Measurements from ENCODE around the gene APLF. TPM values are rescaled to one million over a fixed set of nuclear protein-coding genes. Genes with fewer than 3 reads are reported as not detected.
"Not testable (repeated sequence)": the region's sequence is repeated elsewhere in the genome, so short reads cannot be mapped to it uniquely, and the experiment has no call there.

APLF gene
- total and polyA plus RNA-seq, 2 of the 8 experiments (the other 6 are each of a cell fraction or from before 2014, with no cell fraction given): 4.4 to 7.3 TPM

GRCh38 chr2:68441994-68442322, 25.4 kb upstream of the APLF start (continued):
- TF ChIP-seq SP4 (IDR thresholded peaks at IDR 0.05; ENCODE audit: low read length): no peak
- TF ChIP-seq FOSL1 (IDR thresholded peaks at IDR 0.05; ENCODE audit: insufficient read depth, low read depth, low read length): no peak
- no peak for TF ChIP-seq RAD21 (IDR thresholded peaks at IDR 0.05 in 1 of 2, conservative IDR thresholded peaks at IDR 0.05 in 1 of 2; ENCODE audit: low read depth in 2 of 2, low read length in 2 of 2)
- no peak for TF ChIP-seq RXRA (IDR thresholded peaks at IDR 0.05; ENCODE audit: insufficient read depth, low read depth, low read length)

- H3K4me1 ChIP-seq (replicated peaks in 1 of 4; ENCODE audit: control insufficient read depth in 3 of 4, insufficient read depth in 4 of 4, low read length in 3 of 4); FAIRE-seq; H3K36me3 ChIP-seq (ENCODE audit: control insufficient read depth in 2 of 4, insufficient read depth in 4 of 4, low read length in 3 of 4); H2BK5ac ChIP-seq (ENCODE audit: low read depth, low read length); H4K91ac ChIP-seq (replicated peaks; ENCODE audit: insufficient read length, low read length); H2AFZ ChIP-seq (ENCODE audit: low read length); H3K27ac ChIP-seq (ENCODE audit: low read depth, low read length); H3K56ac ChIP-seq (replicated peaks; ENCODE audit: insufficient read length, low read depth, low read length); H2BK15ac ChIP-seq (ENCODE audit: low read length); H4K5ac ChIP-seq (ENCODE audit: insufficient read length, low read depth, low read length); H3K4ac ChIP-seq (replicated peaks; ENCODE audit: insufficient read length, low read depth, low read length); H3K23me2 ChIP-seq (ENCODE audit: low read depth, low read length); H4K8ac ChIP-seq (ENCODE audit: extremely low read depth, insufficient read depth, low read length); H4K20me1 ChIP-seq (replicated peaks in 1 of 2; ENCODE audit: control insufficient read depth in 1 of 2, insufficient read depth in 2 of 2, low read length in 2 of 2); H3K4me3 ChIP-seq (ENCODE audit: extremely low read depth in 1 of 4, insufficient read depth in 2 of 4, low read depth in 3 of 4, low read length in 4 of 4); H3K27me3 ChIP-seq (replicated peaks in 1 of 4; ENCODE audit: control insufficient read depth in 3 of 4, extremely low read depth in 1 of 4, insufficient read depth in 3 of 4, low read length in 3 of 4); H3K4me2 ChIP-seq (ENCODE audit: insufficient read depth in 1 of 2, low read depth in 2 of 2, low read length in 2 of 2); DNase-seq (ENCODE audit: low read depth in 1 of 2, low spot score in 2 of 2); H3K9me3 ChIP-seq (ENCODE audit: insufficient read depth in 2 of 2, low read depth in 1 of 2, low read length in 1 of 2); H3K9ac ChIP-seq (replicated peaks in 1 of 4; ENCODE audit: extremely low read depth in 1 of 4, low read depth in 3 of 4, low read length in 3 of 4); H3K79me2 ChIP-seq (ENCODE audit: control insufficient read depth in 1 of 2, insufficient read depth in 2 of 2, low read length in 2 of 2); H3K18ac ChIP-seq (ENCODE audit: extremely low read depth, low read length); H3K23ac ChIP-seq (ENCODE audit: insufficient read length); H3K14ac ChIP-seq (ENCODE audit: insufficient read length); H3K79me1 ChIP-seq (ENCODE audit: low read depth, low read length); H2BK20ac ChIP-seq (ENCODE audit: low read length); CTCF ChIA-PET (ENCODE audit: partially characterized antibody); H2BK12ac ChIP-seq (ENCODE audit: low read depth, low read length); H2AK5ac ChIP-seq (ENCODE audit: low read depth, low read length); POLR2A ChIA-PET (ENCODE audit: partially characterized antibody); H2BK120ac ChIP-seq (replicated peaks; ENCODE audit: low read depth, low read length): not testable (repeated sequence)
- WGBS, 2 experiments (ENCODE audit: extremely low coverage in 1 of 2, insufficient coverage in 1 of 2, insufficient read length in 1 of 2, insufficient replicate concordance in 2 of 2, low coverage in 1 of 2, low lambda C conversion rate in 2 of 2, missing lambda C conversion rate in 1 of 2): 95% methylated on average over 3 of the region's 3 CpGs; no CpG with 5 or more reads in 1 of the 2 experiments
Observed at GRCh38 chr2:68446425-68446824, 21.0 kb upstream of the APLF start.
